Measurements from ENCODE around the gene LRRFIP1.
"Not testable (repeated sequence)": the region's sequence is repeated elsewhere in the genome, so short reads cannot be mapped to it uniquely, and the experiment has no call there.

The LRRFIP1 gene

DNA sequence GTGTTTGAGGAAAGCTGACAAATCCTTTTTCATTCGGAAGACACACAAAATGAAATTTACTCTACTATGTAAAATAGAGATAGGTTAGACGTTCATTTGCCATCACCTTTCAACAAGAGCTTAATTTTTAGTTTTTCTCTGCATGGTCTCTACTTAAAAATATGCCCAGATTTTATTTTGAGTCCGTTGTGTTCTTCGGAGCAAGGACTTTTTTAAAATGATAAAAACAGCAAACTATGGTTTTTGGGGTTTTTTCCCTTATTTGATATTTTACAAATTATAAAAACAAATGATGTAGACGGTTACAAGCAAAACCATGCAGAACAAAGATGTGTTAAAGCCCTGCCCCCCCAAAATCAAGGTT lies 117.8 kb downstream of the LRRFIP1 start:
- no peak for DNase-seq

DNA sequence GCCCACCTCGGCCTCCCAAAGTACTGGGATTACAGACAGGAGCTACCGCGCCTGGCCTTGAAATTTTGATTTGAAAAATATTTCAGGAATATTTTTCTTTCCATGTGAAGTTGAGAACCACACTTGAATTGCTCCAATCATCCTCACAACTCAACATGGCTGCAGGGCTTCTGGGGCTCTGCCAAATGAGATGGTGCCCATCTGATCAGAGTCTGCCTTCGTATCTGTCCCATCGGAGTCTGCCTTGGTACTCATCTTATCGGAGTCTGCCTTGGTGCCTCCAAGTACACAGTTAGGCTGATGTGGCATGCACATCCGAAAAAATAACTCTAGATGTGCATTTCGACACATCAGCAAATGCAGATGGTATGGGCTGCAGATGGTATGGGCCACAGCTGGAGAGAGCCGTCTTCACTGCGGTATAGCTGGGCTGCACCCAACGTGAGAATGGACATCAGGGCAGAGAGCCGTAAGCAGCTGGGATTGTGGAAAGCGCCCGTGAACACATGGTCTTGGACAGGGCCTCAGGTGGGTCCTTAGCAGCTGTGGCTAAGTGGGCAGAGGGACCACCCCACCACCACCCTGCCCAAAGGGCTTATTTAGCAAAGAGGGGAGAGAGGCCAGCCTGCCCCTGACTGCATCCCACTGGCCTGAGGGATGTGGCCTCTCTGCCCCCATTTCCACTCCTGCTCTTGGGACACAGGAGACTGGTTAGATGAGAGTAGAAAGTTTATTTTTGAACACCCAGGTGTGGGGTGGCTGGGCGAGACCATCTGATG lies 119.1 kb downstream of the LRRFIP1 start:
- no peak for DNase-seq

DNA sequence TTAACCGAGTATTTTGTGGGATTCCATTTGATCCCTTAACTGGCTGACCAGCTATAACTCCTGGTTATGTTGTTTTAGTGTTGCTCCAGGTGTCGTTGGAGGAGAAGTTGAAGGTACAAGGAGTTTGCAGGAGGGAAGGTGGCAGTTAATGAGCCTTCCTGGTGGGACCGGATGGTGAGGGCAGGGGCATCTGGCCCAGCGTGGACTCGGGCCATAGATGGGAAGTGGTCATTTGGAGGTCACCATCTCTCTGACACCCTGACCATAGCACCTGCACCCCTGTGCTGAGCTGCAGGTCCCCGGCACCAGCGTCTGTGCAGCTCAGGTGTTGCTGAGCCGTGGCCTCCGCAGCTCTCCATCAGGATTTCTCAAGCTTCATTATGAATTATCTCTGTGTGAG lies 119.8 kb downstream of the LRRFIP1 start:
- no peak for DNase-seq

DNA sequence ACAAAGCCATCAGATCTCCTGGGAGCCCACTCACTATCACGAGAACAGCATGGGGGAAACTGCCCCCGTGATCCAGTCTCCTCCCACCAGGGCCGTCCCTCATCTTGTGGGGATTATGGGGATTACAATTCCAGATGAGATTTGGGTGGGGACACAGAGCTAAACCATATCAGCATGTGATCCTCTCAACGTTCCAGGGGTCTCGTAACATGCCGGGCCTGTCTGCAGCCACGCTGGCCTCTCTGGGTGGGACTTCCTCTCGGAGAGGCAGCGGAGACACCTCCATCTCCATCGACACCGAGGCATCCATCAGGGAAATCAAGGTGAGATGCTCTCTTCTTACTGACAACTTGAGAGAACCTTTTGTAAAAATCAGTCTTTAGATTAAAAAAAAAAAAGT lies 121.6 kb downstream of the LRRFIP1 start:
- no peak for DNase-seq

DNA sequence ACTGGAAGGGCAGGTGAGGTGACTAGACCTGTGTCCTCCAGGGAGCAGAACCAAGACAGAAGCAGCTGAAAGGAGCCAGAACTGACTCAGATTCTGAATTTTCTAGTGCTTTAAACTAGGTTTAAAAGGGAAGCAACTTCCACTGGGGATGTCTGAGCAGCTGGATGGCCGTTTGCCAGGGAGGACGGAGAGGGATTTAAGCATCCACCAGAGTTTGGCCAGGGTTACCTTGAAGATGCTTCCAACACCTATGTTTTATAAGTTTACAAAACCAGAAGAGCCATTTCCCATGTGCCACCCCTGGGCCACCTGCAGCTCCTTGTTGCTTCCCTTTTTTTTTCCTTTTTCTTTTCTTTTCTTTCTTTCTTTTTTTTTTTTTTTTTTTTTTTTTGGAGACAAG lies 122.6 kb downstream of the LRRFIP1 start:
- no peak for DNase-seq

DNA sequence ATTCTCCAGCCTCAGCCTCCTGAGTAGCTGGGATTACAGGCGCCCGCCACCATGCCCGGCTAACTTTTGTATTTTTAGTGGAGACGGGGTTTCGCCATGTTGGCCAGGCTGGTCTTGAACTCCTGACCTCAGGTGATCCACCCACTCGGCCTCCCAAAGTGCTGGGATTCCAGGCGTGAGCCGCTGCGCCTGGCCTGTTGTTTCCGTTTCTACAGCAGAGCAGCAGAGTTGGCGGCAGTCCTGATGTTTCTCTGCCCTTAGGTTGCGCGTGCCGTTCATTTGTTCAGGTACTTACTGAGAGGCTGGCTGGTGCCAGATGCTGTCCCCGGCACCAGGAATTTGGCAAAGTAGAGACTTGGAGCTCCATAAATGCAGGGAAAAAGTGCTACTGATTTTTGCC lies 123.1 kb downstream of the LRRFIP1 start:
- DNase-seq, result not testable (repeated sequence)

DNA sequence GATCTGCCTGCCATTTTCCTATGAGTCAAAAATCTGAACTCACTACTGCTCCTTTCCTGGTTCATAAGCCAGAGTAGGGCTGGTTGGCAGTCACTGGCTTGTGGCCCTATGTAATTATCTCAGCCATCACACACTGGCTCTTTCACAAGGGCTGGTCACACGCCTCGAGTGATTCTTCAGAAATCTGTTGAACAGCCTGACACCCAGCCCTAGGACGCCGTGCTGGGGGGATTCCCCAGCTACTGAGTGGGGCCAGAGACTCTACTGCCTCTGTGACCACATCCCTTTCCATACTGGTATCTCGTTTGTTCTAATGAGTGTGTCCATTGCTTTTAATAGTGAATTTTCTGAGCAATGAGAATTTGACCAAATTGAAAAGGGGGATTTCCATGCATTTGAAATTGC lies 125.4 kb downstream of the LRRFIP1 start:
- DNase-seq, result peak; percentile 75 to 90 (median 83)

DNA sequence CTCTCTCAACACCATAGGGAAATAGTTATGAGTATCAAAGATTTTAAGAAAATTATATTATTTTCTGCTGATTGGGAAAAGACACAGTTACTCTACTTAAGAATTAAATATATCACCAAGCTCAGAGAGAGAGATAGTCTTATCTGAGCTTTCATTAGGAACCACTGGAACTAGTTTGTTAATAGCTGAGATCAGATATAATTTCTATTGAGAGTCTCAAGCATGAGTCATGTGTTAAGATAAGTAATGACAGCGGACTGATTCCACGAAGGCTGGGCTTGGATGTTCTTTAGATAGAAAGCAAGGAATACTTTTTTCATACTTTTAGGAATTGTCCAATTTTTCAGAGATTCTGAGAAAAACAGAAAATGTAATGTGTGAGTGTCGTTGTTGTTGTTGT lies 126.8 kb downstream of the LRRFIP1 start:
- DNase-seq, result no peak

DNA sequence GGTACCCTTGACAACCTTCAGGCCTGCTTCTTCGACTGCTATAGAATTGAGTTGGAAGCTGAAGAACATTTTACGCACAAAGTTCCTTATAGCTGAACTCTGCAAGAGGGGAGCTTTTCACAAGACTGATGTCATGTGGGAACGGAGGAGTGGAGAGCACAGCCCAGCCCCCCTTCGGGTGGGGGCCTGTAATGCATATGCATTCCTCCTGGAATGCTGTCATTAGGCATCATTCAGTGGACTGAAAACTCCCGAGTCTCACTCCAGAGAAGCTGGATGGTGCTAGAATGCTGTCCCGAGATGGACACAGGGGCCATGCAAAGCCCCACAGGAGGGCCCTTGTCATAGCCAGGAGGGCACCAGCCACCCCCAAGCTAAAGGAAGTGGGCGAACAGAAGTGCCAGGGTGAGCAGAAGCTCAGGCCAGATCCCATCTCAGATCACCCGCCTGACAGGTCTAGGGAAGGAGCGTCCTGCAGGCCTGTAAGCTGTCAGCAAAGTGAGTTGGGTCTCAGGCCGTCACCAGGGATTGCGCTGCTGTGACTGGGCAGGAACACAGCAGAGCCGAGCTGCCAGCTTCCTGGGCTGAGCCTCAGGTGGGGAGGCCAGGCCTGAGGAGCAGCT lies 127.3 kb downstream of the LRRFIP1 start:
- DNase-seq, result no peak

DNA sequence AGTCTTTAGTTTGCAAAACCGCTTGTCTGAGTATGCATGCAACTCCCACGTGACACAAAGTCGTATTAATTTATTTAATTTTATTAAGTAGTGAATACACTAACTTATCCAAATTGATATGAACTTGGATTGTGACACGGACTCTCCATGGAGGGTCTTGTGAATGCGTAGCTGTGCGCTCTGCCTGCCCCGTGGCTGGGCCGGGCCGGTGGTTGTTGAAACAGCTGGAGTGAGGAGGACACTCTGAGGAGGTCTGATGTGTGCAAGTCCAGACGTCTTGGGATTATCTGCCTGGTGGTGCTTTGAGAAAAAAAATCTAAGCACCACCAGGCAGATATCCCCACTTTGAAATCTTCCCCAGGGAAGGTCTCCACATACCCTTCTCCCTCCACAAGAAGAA lies 130.2 kb downstream of the LRRFIP1 start:
- DNase-seq, result no peak

DNA sequence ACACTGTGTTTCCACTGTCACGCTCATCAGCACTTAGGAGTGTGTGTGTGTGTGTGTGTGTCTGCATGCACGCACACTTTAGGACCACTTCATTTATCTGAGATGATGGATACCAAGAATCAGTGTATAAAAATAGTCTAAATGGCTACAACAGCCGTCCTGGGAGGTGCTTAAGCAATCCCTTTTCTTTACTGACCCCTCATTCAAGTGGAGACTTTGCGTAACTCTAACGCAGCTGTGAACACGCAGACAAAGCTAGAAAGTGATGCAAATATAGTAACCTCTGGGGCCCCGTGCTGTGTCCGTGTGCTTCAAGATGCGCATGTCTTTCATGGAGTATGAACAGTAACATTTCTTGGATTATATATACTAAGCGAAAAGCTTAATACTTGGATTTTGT lies 130.8 kb downstream of the LRRFIP1 start:
- no peak for DNase-seq

DNA sequence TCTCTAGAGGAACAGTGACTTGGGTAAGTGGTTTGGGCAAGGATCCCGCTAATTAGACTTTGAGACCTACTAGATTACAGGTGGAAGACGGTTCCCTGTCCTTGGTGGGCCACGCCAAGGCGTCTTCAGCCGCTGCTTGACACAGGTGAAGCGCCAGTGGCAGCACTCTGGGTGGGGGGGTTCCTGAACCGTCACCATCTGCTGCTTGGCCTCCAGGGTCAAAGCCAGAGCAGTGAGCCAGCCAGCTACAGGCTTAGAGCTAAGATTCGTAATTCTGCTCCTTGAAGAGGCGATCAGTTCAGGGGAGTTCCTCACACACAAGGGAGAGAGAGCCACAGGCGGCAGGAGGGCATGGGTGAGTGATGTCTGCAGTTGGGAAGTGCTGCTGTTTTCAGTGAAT lies 131.8 kb downstream of the LRRFIP1 start:
- DNase-seq, result no peak

DNA sequence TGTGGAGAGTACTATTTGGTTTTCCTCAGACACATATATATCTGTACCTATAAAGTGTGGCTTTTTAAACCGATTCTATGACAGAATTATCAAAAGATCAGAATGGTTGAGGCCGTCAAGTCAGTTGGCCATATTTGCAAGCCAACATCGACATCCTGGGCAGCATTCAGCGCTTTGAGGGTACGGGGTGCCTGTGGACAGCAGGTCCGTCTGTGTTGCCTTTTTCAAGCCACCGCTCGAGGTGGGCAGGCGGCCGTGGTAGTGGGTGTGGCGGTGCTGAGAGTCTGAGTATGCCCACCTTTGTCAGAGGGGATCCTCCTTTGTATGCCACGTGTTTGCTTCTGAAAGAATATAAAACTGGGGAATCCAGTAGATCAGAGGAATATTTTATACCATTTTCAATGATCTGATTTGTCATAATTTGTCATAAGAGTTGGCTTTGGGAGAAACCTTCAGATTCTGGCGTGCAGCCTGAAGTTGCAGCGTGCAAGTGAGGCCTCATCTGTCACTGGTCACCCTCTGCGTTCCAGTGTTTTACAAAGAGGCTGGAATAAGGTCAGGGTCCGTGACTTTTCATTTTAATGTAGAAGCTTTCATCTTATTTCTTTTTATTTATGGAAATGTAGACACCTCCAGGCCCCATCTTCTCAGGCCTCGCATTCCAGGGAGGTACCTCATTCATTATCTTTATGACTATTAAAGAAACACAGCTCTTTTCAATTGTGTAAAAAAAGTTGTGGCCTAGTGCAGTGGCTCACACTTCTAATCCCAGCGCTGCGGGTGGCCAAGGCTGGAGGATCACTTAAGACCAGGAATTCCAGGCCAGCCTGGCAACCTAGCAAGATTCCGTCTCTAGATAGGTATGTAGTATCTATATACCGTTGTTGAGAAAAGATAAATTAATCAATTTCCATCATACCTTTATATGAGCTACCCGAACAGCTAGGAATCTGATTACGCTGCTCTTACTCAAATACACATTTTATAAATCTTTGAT lies 133.4 kb downstream of the LRRFIP1 start:
- DNase-seq, result no peak

DNA sequence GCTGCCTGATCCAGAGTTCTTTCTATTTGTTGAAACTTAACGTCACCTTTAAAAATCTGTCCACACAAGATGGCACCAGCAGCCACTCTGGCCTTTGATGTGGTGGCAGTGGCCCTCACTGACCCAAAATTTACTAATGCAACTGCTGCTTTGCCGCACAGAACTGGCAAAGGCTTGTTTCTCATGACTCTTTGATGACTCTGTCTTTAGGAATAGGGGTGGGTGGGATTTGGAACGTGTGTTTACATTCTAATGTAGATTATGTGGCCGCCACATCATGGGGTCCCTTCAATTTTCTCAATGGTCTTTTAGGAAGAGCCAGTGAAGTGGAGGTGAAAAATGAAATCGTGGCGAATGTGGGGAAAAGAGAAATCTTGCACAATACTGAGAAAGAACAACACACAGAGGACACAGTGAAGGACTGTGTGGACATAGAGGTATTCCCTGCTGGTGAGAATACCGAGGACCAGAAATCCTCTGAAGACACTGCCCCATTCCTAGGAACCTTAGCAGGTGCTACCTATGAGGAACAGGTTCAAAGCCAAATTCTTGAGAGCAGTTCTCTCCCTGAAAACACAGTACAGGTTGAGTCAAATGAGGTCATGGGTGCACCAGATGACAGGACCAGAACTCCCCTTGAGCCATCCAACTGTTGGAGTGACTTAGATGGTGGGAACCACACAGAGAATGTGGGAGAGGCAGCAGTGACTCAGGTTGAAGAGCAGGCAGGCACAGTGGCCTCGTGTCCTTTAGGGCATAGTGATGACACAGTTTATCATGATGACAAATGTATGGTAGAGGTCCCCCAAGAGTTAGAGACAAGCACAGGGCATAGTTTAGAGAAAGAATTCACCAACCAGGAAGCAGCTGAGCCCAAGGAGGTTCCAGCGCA lies 135.2 kb downstream of the LRRFIP1 start:
- DNase-seq, result not testable (repeated sequence)

DNA sequence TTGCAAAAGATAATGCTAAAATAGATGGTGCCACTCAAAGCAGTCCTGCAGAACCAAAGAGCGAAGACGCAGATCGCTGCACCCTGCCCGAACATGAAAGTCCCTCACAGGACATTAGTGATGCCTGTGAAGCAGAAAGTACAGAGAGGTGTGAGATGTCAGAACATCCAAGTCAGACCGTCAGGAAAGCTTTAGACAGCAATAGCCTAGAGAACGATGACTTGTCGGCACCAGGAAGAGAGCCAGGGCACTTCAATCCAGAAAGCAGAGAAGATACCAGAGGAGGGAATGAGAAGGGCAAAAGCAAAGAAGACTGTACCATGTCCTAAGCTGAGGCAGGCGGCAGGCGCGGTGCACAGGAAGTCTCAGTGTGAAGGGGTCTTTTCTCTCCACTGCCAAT lies 136.4 kb downstream of the LRRFIP1 start:
- DNase-seq, result no peak

DNA sequence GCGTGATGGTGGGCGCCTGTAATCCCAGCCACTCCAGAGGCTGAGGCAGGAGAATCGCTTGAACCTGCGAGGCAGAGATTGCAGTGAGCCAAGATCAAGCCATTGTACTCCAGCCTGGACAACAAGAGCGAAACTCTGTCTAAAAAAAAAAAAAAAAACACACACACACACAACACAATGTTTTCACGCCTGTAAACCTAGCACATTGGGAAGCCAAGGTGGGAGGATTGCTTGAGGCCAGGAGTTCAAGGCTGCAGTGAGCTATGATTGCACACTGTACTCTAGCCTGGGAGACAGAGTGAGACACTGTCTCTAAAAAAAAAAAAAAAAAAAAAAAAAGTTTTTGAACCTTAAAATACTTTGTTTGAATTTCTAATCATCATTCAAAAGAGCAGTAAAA lies 137.7 kb downstream of the LRRFIP1 start:
- not testable (repeated sequence) for DNase-seq

DNA sequence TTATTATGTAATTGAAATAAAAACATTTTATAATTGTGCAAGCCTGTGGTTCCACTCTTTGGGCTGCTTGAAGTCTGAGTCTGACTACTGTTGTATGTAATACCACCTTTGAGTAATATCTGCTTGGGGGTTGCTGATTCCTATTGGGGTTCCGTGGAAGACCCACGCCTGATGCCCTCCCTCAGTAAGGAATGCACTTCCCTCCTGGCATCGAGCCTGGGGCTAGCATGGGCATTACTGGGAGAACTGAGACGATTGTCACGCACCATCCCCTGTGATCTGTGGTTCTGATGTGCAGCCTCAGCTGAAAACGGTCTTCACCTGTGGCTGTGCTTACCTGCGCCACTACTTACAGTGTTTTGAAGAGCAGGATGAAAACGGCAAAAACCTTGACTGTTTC lies 138.5 kb downstream of the LRRFIP1 start:
- no peak for DNase-seq

DNA sequence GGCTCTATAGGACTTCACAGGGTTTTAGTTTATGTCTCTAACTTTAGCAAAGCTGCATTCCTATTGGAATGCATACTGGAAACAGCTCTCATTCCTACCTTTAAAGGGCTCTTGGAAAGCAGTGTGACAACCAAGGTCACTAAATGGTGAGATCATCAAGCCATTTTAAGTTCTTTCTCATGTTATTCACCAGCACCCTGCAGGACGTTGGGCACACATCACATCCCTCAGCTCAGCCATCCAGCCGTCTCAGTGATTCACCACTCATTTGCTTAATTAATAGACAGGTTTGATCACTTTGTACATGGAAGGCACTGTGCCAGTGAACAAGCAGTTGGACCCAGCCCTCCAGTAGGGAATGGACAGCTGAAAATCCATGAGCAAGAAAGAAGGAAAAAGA lies 139.0 kb downstream of the LRRFIP1 start:
- no peak for DNase-seq

DNA sequence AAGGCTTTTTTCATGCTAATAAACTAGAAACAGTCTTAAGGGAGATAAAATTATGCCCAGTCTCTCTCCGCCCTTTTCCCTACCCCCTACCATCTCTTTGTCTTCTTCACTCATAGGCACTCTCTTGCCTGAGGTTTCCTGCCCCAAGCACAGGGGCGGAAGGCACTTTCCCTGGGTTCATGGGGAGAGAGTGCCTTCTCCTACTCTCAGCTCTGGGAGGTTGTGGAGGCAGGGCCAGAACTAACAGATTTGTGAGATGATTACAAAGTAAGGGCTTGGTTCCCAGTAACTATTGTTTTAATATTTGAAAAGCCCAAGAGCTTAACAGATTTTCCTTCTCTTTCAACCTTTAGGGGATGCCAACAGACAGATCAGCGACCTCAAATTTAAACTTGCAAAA lies 145.1 kb downstream of the LRRFIP1 start:
- no peak for DNase-seq

DNA sequence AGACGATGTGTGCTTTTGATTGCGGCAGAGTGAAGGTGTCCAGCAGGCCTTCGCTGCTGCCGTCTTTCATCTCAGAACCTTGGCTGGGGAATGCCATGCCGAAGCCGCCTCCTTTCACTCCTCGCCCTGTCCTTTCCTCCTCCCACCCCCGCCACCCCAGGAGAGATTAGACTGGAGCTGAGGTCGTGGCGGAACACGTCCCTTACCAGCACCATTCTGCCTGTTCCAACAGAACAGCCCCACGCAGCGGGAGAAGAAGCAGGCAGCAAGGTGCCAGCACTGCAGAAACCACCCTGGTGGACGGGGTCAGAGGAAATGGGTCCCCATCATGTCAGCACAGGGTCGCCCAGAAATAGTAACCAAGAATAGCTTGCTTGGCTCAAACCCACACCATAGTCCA lies 146.4 kb downstream of the LRRFIP1 start:
- DNase-seq, result no peak

DNA sequence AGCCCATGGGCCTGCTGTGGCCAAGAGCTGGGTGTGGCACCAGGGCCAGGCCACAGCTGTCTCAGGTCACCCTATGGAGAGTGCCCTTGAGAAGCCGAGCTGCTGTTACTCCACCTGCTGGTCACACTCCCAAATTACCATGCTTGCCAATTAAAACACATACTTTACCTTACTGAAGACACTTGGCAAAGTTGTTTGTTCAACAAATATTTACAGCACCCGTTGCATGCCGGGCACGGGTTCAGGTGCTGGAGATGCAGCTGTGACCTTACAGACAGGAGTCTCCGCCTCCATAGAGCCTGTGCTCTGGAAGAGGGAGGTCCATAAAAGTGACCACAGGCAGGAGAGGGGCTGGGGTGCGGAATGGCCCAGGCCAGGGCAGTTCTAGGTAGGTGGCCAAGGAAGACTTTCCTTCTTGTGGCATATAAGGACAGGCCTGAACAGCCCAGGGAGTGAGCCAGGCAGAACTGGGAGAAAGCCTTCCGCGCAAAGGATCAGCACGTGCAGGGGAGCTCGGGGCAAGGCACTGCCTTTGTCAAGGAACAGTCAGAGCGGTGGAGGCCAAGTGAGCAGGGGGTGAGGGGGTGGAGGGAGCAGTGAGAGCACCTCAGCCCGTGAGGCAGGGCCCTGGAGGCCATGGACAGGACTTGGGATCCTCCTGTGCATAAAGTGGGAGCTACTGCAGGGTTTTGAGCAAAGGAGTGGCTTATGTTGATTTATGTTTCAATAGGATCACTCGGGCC lies 147.6 kb downstream of the LRRFIP1 start:
- DNase-seq, result peak; percentile 60 to 68 (median 62)

DNA sequence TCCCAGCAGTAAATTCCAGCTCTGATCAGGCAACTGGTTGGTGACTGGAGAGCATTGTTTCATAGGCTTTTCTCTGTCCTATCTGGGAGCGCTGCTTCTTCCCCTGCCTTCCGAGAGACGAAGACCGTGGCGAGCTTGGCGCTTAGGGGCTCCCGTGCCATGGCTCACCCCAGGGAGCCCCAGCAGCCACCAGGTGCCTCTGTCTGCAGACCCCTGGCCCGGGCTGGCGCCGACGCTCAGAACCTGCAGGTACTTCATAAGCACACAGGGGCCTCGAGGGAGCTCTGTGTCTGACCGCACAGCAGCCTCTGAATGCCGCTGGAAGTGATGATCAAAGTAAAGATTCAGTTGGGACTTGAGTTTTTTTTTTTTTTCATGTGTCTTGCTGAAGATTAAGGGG lies 152.1 kb downstream of the LRRFIP1 start:
- DNase-seq, result no peak

Measured in suppressor macrophage (primary cell).